ENCODE results near the gene SMTN.
"Not testable (repeated sequence)": the region's sequence is repeated elsewhere in the genome, so short reads cannot be mapped to it uniquely, and the experiment has no call there.

Gene SMTN

GRCh38 chr22:31080848-31081649 lies at the start of gene SMTN:
Gene SMTN (plus strand): TSS chr22:31081318. CDS start chr22:31083259, 1,941 bp downstream.
- DNase-seq = peak; percentile 93

GRCh38 chr22:31036671-31037550 lies 44.2 kb upstream of the SMTN start:
- peak; percentile 51 for DNase-seq

- no peak for DNase-seq
Observed at GRCh38 chr22:31038686-31039085, 42.4 kb upstream of the SMTN start.

GRCh38 chr22:31039393-31039792 lies 41.7 kb upstream of the SMTN start:
- no peak for DNase-seq

GRCh38 chr22:31040542-31041398 lies 40.3 kb upstream of the SMTN start:
- no peak for DNase-seq

GRCh38 chr22:31044262-31044861 lies 36.8 kb upstream of the SMTN start:
- no peak for DNase-seq

- no peak for DNase-seq
Observed at GRCh38 chr22:31045900-31046538, 35.1 kb upstream of the SMTN start.

GRCh38 chr22:31046539-31047226 lies 34.4 kb upstream of the SMTN start:
- DNase-seq = no peak

- no peak for DNase-seq
Observed at GRCh38 chr22:31048570-31048969, 32.5 kb upstream of the SMTN start.

GRCh38 chr22:31049815-31050420 lies 31.2 kb upstream of the SMTN start:
- no peak for DNase-seq

GRCh38 chr22:31055117-31055634 lies 25.9 kb upstream of the SMTN start:
- DNase-seq = no peak

- no peak for DNase-seq
Observed at GRCh38 chr22:31055635-31056159, 25.4 kb upstream of the SMTN start.

GRCh38 chr22:31056986-31057599 lies 24.0 kb upstream of the SMTN start:
- no peak for DNase-seq

GRCh38 chr22:31059663-31060062 lies 21.5 kb upstream of the SMTN start:
- not testable (repeated sequence) for DNase-seq

- no peak for DNase-seq
Observed at GRCh38 chr22:31062566-31063230, 18.4 kb upstream of the SMTN start.

- no peak for DNase-seq
Observed at GRCh38 chr22:31064369-31064768, 16.7 kb upstream of the SMTN start.

- no peak for DNase-seq
Observed at GRCh38 chr22:31068970-31069369, 12.1 kb upstream of the SMTN start.

GRCh38 chr22:31069691-31070314 lies 11.3 kb upstream of the SMTN start:
- DNase-seq = not testable (repeated sequence)

- DNase-seq = not testable (repeated sequence)
Observed at GRCh38 chr22:31073125-31073524, 8.0 kb upstream of the SMTN start.
